Activated CD4-positive, alpha-beta T cell treated with anti-CD3 and anti-CD28 coated beads, Interleukin-2, amount 50 U/mL, for 1 hour (primary cell): ENCODE measurements around the gene MACROD2.

Experiments
- DNase-seq: peaks from one replicate; pipeline ENCODE4 v3.0.0-alpha.2; 2020

Gene MACROD2

GRCh38 chr20:14343491-14344065 is 348.3 kb downstream of the MACROD2 start:
- no peak for DNase-seq

- no peak for DNase-seq
Observed at GRCh38 chr20:14344746-14345145, 349.4 kb downstream of the MACROD2 start.

DNA sequence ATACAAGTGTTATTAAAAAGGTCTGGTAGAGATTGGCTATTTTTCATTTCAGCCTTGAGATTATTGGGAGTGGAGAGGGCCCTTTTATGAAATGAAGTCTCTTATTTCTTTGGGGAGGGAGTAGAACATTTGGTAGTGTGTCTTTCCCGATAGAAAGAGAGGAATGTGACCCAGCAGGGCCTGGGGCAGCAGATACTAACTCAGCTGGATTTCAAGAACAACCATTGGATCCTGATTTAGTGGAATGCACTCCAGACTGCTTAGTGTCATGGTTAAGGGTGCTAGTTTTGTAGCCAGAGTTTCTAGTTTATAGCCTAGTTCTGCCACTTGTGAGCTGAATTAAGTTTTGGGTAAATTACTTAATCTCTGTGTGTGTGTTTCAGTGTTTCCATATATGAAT is 360.5 kb downstream of the MACROD2 start:
- DNase-seq: no peak

- DNase-seq: no peak
Observed at GRCh38 chr20:14360416-14360815, 365.1 kb downstream of the MACROD2 start.

DNA sequence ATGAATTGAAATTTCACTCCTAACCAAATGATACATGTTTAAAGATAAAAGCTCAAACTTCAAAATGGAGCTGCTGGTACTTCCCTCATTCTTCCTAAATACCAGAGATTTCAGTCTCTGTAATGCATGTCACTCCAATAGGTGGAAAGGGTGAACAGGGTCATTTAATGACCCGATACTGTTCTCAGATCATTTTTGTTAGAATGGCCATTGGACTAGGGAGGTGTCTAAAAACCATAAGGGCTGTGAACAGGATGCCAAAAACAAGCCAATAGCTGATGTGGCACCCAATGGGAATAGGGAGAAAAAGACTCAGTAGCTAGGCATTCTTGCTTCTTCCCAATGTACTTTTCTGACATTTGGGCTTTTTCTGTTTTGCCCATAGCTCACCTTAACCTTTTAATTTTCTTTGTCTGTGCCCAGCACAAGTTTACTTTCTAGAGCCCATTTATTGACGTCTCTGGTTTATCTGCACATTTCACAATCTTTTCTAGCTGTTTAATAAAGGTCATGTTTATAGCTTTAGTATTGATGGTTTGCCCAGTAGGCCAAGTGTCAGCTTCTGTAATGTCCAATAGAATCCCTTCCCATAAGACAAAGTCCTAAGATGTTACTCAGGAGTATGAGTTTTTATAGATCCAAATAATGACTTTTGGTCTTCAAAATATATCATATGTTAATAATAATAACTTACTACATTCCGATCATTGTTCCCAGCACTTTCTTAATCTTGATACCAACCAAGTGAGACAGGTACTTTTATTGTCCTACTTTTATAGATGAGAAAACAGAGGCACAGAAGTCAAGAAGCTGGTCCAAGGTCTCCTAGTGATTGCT is 366.4 kb downstream of the MACROD2 start:
- DNase-seq: no peak

DNA sequence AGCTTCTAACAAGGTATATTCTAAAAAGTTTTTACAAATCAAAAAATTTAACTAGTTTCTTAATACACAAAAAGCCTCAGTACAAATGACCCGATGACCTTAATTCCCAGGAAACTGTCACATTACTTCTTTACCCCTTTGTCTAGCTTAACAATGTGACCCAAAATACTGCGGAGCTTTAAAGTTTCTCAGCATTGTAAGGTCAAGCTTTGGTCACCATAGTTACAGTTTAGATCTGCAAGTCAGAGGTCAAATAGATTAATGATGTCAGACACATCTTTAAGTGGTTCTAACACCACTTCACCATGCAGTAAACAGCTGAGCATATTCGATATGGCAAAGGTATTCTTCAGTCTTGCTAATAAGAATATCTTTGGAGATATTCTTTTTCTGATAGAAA is 378.9 kb downstream of the MACROD2 start:
- DNase-seq: no peak

- DNase-seq: no peak
Observed at GRCh38 chr20:14375416-14375985, 380.2 kb downstream of the MACROD2 start.

GRCh38 chr20:14378326-14378725 is 383.0 kb downstream of the MACROD2 start:
- no peak for DNase-seq

GRCh38 chr20:14383335-14383734 is 388.0 kb downstream of the MACROD2 start:
- no peak for DNase-seq

- DNase-seq: no peak
Observed at GRCh38 chr20:14384416-14385175, 389.3 kb downstream of the MACROD2 start.

- DNase-seq: no peak
Observed at GRCh38 chr20:14385176-14385740, 389.9 kb downstream of the MACROD2 start.

DNA sequence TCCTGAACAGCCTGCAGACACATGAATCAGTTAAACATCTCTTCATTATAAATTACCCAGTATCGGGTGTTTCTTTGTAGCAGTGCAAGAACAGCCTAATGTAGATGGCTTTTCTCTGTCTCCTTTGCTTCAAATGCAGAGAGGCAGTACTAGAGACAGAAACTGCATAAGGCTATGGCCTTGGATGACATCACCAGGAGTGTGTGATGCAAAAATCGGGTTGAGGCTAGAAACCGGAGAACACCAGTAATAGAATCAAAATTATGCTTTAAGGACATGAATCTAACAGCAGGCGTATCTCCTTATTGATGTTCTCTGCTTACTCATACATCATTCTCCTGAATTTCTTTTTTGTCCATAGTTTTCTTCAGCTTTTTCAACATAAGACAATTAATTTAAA is 391.4 kb downstream of the MACROD2 start:
- no peak for DNase-seq

DNA sequence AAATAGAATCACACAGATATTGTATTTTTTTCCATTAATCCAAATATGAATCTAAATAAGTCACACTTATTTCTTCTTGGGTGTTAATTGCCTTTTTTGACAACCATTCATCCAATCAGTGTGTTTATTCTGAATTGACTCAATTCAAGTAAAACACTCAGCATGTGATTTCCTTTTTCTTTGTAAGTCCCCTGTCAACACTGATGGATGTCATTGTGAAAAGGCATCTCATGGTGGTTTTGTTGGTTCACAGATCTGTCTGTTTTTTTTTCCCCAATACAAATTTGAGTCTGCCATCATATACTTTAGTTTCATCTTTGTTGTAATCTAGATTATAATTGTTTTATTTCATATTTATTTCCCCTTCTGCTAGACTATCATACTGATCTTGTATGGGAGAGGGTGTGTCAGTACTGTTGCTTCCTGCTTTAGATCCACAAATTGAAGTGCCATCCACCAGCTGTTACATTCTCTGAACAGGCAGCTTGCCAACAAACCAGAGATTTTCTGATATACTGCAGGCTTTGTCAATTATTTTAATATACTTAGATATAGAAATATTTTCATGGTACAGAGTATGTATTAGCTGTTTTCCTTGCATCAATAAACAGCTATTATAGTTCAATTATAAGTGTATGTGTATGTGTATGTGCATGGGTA is 406.3 kb downstream of the MACROD2 start:
- no peak for DNase-seq

GRCh38 chr20:14404515-14404914 is 409.2 kb downstream of the MACROD2 start:
- DNase-seq: no peak

GRCh38 chr20:14406495-14406894 is 411.2 kb downstream of the MACROD2 start:
- DNase-seq: no peak

- no peak for DNase-seq
Observed at GRCh38 chr20:14407336-14407735, 412.0 kb downstream of the MACROD2 start.

GRCh38 chr20:14410869-14411555 is 415.7 kb downstream of the MACROD2 start:
- DNase-seq: no peak

DNA sequence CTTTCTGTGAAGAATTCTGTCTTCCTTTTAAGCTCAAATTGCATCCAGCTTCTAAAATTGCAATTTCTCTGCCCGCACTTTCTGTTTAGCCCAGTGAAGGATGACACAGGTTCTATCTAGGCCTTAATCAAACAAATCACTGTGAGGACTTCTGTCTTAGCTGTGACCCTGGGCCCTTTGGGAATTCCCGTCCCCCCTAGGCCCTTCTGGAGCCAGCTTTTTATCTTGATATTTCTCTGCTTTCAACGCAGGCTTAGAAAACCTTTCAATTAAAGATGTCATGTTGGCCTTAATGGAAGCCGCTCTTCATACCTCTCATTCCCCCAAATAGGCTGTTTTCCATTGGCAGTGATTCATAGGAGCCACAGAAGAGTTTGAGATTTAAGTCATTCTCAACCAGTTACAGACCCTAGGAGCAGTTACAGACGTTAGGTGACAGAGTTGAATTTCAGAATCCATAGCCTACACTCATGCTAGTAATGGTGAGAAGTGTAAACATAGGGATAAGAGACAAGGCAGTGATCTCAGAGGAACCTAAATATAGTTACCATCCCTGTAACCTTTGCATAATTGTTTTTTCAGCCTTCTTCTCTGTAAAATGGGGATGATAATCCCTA is 416.9 kb downstream of the MACROD2 start:
- DNase-seq: no peak

DNA sequence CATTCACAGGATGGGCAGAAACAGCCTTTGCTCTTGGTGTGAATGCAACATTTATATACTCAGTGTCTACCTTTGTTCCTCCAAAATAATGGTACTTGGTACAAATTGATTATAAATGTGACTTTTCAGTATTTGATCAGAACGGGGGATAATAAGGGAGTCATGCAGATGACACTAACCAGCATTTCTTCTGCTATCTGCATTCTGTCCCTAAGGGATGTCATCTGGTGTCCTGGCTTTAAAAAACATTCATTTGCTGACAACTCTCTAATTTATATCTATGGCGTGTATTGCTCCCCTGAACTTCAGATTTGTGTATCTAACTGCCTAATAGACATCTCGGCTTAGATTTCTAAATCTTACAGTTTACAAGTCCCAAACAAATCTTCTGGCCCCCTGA is 418.5 kb downstream of the MACROD2 start:
- DNase-seq: no peak

DNA sequence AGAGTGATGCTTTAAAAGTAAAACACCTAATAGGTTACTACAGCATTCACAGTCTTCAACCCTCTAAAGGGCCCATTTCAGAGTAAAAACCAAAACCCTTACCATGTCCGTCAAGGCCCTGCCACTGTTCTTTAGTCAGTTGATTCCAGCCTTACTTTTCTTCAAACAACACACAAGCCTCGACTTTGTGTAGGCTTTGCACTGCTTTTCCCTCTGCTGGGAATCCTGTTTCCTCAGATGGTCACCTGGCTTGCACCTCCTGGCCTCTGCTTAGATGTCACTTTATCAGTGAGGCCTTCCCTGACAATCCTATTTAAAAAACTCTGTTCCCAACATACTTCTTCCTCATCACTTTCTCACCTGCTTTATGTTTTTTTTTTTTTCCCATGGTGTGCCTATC is 419.2 kb downstream of the MACROD2 start:
- DNase-seq: no peak

DNA sequence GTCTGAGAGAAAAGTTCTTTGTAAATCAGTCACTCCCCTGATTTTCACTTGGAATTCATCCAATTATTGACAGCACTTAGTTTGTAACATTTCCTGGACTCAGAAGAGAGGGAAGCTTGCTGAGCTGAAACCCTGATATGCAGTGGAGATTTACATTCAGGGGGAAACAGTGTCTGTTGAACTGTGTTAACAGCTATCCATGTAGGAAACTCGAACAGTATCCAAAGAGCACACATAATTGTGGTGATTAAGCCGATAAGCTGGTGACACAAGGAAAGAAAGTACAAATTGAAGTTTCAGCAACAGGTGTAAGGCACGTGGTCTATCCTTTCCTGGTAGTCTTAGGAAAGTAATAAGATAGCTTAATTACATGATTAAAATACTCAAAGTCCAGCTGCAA is 420.2 kb downstream of the MACROD2 start:
- DNase-seq: no peak

DNA sequence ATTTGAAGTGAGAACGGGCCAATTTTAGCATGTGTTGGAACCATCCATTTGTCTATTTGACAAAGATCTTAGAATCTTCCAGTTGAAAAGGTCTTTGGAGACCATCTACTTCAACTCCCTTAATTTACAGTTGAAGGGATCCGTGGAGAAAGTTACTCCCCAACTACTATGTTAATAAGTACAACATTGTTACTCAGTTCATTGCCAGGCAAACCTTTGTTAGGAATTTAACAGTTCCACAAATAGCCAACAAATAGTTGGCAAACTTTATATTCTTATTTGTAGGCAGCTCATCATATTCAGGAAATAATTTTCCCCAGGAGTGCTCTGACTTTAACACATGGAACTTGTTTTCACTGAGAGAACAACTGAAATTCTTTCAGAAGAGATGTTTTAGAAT is 423.1 kb downstream of the MACROD2 start:
- DNase-seq: no peak
